Type B pancreatic cell (in vitro differentiated cells): ENCODE data around the gene SMOC2. TPM values are rescaled to one million over a fixed set of nuclear protein-coding genes. Genes with fewer than 3 reads are reported as not detected.

ENCODE experiments used
- DNase-seq: peaks from one replicate; pipeline ENCODE4 v3.0.0; 2021; ENCODE audit warnings: mixed read lengths; ENCODE audit not compliant: unreplicated experiment; ENCODE audit errors: extremely low spot score
- H3K27ac Mint-ChIP-seq: 2 replicates; pipeline ENCODE4 v1.8.0; 2021; ENCODE audit warnings: mild to moderate bottlenecking, mixed read lengths
- H3K27me3 Mint-ChIP-seq: 2 replicates; pipeline ENCODE4 v1.8.0; 2021; ENCODE audit warnings: mixed read lengths
- H3K36me3 Mint-ChIP-seq: 2 replicates; pipeline ENCODE4 v1.8.0; 2021; ENCODE audit warnings: mixed read lengths
- H3K4me1 Mint-ChIP-seq: one replicate; pipeline ENCODE4 v1.8.0; 2021; ENCODE audit warnings: mixed read lengths; ENCODE audit not compliant: unreplicated experiment
- H3K4me3 Mint-ChIP-seq: 2 replicates; pipeline ENCODE4 v1.8.0; 2021; ENCODE audit warnings: mild to moderate bottlenecking, mixed read lengths
- H3K9me3 Mint-ChIP-seq: 2 replicates; pipeline ENCODE4 v1.8.0; 2021; ENCODE audit warnings: mixed read lengths
- total RNA-seq: library from RNA; stranded (reverse); gene quantifications from 2 replicates; pipeline ENCODE4 v1.2.1, GENCODE V29; 2021; ENCODE audit warnings: low replicate concordance
- TF ChIP-seq, protein P1 (sequence below): fragments of 200-600 bp; sonication (generic); conservative IDR thresholded peaks from 2 replicates; pipeline ENCODE4 v1.5.0; 2021; ENCODE audit warnings: antibody characterized with exemption, mild to moderate bottlenecking

The SMOC2 gene
- total RNA-seq, 1 donor from 2014 or later = 18.9 TPM

DNA sequence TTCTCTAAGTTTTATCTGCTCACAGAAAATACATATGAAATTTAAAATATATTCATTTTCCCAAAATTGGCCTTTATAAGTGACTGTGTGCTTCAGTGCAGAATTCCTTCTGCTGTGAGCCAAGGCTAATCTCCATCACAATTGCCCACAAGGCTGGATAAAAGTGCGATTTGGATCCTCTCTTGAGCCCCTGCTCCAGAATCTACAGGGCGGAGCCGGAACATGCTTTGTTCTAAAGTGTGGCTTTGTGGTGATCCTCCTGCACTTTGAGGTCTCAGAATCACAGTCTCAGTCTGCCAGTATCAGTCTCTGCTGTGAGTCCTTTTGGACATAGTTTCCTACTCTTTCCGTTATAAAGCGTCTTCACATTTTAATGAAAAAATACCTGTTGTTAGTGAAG lies 28.9 kb downstream of the SMOC2 start:
- no peak overlapping the region for H3K4me3 Mint-ChIP-seq
- TF ChIP-seq, protein P1, sequence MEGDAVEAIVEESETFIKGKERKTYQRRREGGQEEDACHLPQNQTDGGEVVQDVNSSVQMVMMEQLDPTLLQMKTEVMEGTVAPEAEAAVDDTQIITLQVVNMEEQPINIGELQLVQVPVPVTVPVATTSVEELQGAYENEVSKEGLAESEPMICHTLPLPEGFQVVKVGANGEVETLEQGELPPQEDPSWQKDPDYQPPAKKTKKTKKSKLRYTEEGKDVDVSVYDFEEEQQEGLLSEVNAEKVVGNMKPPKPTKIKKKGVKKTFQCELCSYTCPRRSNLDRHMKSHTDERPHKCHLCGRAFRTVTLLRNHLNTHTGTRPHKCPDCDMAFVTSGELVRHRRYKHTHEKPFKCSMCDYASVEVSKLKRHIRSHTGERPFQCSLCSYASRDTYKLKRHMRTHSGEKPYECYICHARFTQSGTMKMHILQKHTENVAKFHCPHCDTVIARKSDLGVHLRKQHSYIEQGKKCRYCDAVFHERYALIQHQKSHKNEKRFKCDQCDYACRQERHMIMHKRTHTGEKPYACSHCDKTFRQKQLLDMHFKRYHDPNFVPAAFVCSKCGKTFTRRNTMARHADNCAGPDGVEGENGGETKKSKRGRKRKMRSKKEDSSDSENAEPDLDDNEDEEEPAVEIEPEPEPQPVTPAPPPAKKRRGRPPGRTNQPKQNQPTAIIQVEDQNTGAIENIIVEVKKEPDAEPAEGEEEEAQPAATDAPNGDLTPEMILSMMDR = no peak
- H3K36me3 Mint-ChIP-seq = peaks cover 3% of the 10 kb centered on the region
- DNase-seq = no peak
- peaks cover 4% of the 10 kb centered on the region for H3K27me3 Mint-ChIP-seq
- H3K27ac Mint-ChIP-seq = no peak overlapping the region
- peaks cover 4% of the 10 kb centered on the region for H3K4me1 Mint-ChIP-seq
- H3K9me3 Mint-ChIP-seq = peaks cover 6% of the 10 kb centered on the region

DNA sequence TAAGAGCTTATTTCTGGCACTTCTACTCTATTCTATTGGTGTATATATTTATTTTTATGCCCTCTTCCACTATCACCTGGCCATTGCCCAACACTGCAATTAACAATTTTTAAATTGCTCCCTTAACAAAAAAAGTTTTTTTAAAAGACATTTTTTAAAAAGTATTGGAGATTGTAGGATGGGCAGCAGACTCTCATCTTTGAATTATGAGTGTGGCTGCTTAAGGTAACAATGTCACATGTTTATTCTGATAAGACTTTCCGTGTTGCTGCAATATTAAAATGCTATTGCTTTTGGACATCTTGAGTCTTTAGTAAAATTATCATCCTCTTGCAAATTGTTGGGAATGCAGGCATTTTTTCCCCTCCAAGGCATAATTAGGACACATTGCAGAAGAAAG lies 31.4 kb downstream of the SMOC2 start:
- Mint-ChIP-seq H3K4me3 (no peak overlapping the region), H3K9me3 (peaks cover 6% of the 10 kb centered on the region), H3K36me3 (peaks cover 3% of the 10 kb centered on the region), H3K4me1 (peaks cover 4% of the 10 kb centered on the region), H3K27ac (no peak overlapping the region), H3K27me3 (peaks cover 4% of the 10 kb centered on the region)
- TF ChIP-seq, protein P1 = no peak
- no peak for DNase-seq

DNA sequence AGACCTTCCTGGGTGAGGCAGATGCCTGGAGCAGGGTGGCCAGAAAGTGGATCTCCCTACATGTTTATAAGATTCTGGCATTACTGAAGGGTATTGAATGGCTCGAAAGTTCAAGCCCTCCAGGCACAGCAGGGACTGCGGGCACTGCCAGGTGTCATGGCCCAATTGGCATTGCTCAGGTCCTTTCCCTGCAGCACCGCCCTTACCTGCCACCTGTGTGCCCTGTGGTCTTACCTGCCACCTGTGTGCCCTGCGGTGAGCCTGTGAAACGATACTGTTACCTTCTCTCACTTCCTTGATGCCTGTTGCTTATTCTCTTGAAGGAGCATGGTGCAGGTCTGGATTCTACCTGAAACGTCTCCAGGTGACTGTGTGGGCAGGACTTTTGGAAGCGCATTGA lies 32.2 kb downstream of the SMOC2 start:
- TF ChIP-seq, protein P1 = no peak
- Mint-ChIP-seq H3K27me3 (peaks cover 4% of the 10 kb centered on the region), H3K36me3 (peaks cover 3% of the 10 kb centered on the region), H3K4me3 (no peak overlapping the region), H3K27ac (no peak overlapping the region), H3K9me3 (peaks cover 10% of the 10 kb centered on the region), H3K4me1 (peaks cover 4% of the 10 kb centered on the region)
- no peak for DNase-seq

DNA sequence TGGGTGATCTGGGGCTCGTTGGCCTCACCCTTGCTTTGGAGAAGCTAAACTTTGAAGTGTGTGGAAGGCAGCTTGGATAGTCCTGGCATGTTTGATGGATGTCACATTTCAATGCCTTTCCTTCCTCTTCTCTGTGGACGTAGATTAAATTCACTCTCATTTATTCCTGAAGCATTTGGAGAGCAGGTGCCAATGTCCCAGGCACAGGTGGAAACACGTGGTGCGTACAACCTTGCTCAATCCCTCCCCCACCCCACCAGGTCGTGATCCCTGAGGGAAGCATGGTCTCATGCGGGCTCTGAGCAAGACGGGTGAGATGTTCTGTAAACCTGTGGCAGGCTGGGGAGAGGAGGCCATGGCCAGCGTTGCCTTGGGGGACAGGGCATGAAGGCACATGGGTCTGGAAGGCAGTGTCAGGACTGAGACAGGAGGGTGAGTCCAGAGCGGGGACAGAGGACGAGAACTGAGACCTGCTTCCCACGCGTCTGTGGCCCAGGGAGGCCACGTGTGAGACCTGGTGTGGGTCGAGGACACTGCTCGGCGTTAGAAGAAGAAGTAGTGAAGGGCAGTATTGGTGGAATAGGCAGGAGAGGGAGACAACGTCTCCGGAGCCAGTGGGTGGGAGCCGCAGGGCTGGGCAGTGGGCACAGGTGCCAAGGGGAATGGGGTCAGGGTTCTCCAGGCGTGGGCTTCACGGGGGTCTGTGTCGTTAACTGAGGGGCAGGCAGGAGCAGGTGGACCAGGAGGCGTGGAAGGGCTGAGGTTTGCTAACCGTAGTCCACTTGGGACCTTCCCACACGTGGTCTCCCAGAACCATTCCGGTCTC lies 34.4 kb downstream of the SMOC2 start:
- Mint-ChIP-seq H3K27me3 (no peaks in the 10 kb centered on the region), H3K9me3 (peaks cover 11% of the 10 kb centered on the region), H3K27ac (no peak overlapping the region), H3K4me1 (no peaks in the 10 kb centered on the region), H3K36me3 (peaks cover 3% of the 10 kb centered on the region), H3K4me3 (no peak overlapping the region)
- TF ChIP-seq, protein P1 = no peak
- no peak for DNase-seq

DNA sequence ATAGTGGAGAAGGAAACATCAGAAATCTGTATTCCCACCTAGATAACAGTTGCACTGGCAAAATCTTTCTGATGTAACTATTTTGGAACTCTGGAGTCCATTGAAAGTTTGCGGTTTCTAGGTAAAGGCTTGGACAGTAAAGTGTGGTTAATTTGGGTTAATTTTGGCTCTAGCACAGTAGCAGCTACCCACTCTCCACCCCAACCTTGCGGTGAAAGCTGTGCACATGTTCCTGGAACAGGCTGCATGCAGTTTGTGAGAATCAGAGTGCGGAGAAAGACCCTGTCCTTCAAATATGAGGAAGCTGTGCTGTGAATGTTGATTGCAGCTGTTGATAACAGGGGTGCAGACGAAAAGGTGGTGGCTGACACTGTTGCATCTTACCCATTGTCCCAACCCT lies 38.4 kb downstream of the SMOC2 start:
- H3K9me3 Mint-ChIP-seq = peaks cover 9% of the 10 kb centered on the region
- peaks cover 3% of the 10 kb centered on the region for H3K36me3 Mint-ChIP-seq
- TF ChIP-seq, protein P1 = no peak
- no peaks in the 10 kb centered on the region for H3K4me1 Mint-ChIP-seq
- no peaks in the 10 kb centered on the region for H3K27me3 Mint-ChIP-seq
- no peak overlapping the region for H3K27ac Mint-ChIP-seq
- H3K4me3 Mint-ChIP-seq = no peak overlapping the region
- no peak for DNase-seq
